Panc1 (cell line): ENCODE results near the gene EPS8L1. TPM values are rescaled to one million over a fixed set of nuclear protein-coding genes. Genes with fewer than 3 reads are reported as not detected.

Source experiments
- ATAC-seq: fragments of 200-7000 bp; cut with Tn5 transposase; 2 replicates; pipeline ENCODE4 v1.9.1; 2020; ENCODE audit warnings: mild to moderate bottlenecking, moderate library complexity
- BruUV-seq: library from RNA; stranded (reverse); fragments of 400-500 nt; replicated peaks from 2 replicates; lab custom pipeline; 2021; lab: Mats Ljungman, UMichigan
- CTCF ChIA-PET: fragments of 300-600 bp; sonication (Branson Sonifier 250); formaldehyde crosslinking; loops from one replicate; lab custom pipeline; 2022; ENCODE audit warnings: antibody characterized with exemption; lab: Charles Lee
- POLR2A ChIA-PET: fragments of 300-600 bp; sonication (Branson Sonifier 250); formaldehyde crosslinking; loops from one replicate; lab custom pipeline; 2022; ENCODE audit warnings: antibody characterized with exemption; lab: Charles Lee
- DNase-seq: peaks from one replicate; pipeline ENCODE4 v3.0.0-alpha.2; 2010; ENCODE audit warnings: low read depth, low spot score
- H3K27ac ChIP-seq: 2 replicates; pipeline ENCODE4 v1.5.1; 2011; ENCODE audit warnings: mild to moderate bottlenecking, low read length, inconsistent platforms
- H3K27me3 ChIP-seq: fragments of 200-500 bp; sonication (Bioruptor generic); 2 replicates; pipeline ENCODE4 v1.6.0; 2014; ENCODE audit warnings: low read length, inconsistent platforms; ENCODE audit not compliant: control insufficient read depth, insufficient read depth
- H3K36me3 ChIP-seq: fragments of 200-500 bp; sonication (Bioruptor generic); 2 replicates; pipeline ENCODE4 v1.5.1; 2014; ENCODE audit warnings: inconsistent platforms, mild to moderate bottlenecking, low read length, moderate library complexity; ENCODE audit not compliant: control insufficient read depth, insufficient read depth
- H3K4me1 ChIP-seq: 2 replicates; pipeline ENCODE4 v1.5.1; 2011; ENCODE audit warnings: inconsistent platforms, mild to moderate bottlenecking, low read length, moderate library complexity; ENCODE audit not compliant: control insufficient read depth, insufficient read depth
- H3K4me3 ChIP-seq, 2 experiments: 2 replicates each; pipeline ENCODE4 v1.5.1; 2011 to 2012; ENCODE audit warnings: low read depth in 2 of 2, low read length in 2 of 2, mild to moderate bottlenecking in 2 of 2, inconsistent platforms in 1 of 2, moderate library complexity in 1 of 2
- H3K9me3 ChIP-seq: fragments of 200-500 bp; sonication (Bioruptor generic); 2 replicates; pipeline ENCODE4 v1.5.1; 2014; ENCODE audit warnings: low read depth, mild to moderate bottlenecking, inconsistent platforms, low read length, moderate library complexity; ENCODE audit not compliant: control insufficient read depth, insufficient read depth
- POLR2AphosphoS5 ChIP-seq: IDR thresholded peaks from 2 replicates; pipeline ENCODE4 v1.6.1; 2012; ENCODE audit warnings: mild to moderate bottlenecking, low read depth, low read length, moderate library complexity
- SIN3A ChIP-seq: IDR thresholded peaks from 2 replicates; pipeline ENCODE4 v1.6.1; 2012; ENCODE audit warnings: low read depth, mild to moderate bottlenecking, low read length, moderate library complexity, borderline replicate concordance; ENCODE audit not compliant: insufficient read depth
- TCF7L2 ChIP-seq: IDR thresholded peaks from 2 replicates; pipeline ENCODE4 v1.6.1; 2011; ENCODE audit warnings: mild to moderate bottlenecking, low read depth, low read length, inconsistent platforms
- in situ Hi-C: cut with HindIII; loops from 2 replicates; pipeline ENCODE4 v1.10.0; 2016; ENCODE audit warnings: low sequenced_read_pairs, low pct_unique_long_range_greater_than_20kb
- intact Hi-C: fragments of 100-400 bp; cut with micrococcal nuclease; formaldehyde crosslinking; loops from one replicate; pipeline ENCODE4 v1.10.0; 2022; ENCODE audit not compliant: unreplicated experiment
- total RNA-seq: library from RNA; stranded (reverse); gene quantifications from one replicate; pipeline ENCODE4 v1.2.1, GENCODE V29; 2021; ENCODE audit not compliant: unreplicated experiment
- TF ChIP-seq, protein P1 (sequence below): fragments of 450-650 bp; IDR thresholded peaks from 2 replicates; pipeline ENCODE4 v1.5.1; 2017; ENCODE audit warnings: mild to moderate bottlenecking
- TF ChIP-seq, protein P2 (sequence below), 2 experiments: IDR thresholded peaks; 2 replicates each; pipeline ENCODE4 v1.6.1; 2011 to 2012; ENCODE audit warnings: low read depth in 2 of 2, control low read depth in 1 of 2, low read length in 1 of 2, mild to moderate bottlenecking in 1 of 2, moderate library complexity in 1 of 2; ENCODE audit not compliant: insufficient read depth in 1 of 2

EPS8L1 gene
- total RNA-seq, 1 experiment from 2014 or later: 11.0 TPM

DNA sequence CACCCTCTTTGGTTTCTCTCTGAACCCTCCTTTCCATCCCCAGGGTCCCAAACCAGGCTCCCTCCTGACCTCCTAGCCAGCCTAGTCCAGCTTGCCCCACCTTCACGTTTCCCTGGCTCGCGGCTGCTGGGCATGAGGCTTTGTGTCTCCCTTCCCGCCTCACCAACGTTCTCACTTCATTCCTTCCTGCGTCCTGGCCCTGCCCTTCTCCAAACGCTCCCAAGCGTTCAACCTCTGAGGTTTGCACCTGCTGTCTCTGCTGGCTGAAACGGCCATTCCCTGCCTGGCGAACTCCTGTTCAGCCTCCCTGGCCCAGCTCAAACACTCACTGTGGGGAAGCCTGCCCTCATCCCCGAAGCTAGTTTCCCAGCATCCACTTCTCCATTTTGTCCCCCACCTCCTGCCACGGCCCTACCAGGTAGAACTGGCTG lies 12.4 kb downstream of the EPS8L1 start:
- no peak overlapping the region for H3K27ac ChIP-seq
- ChIA-PET POLR2A (no interaction called here), CTCF (interaction anchor here (0.6 to 0.8 kb wide), 3 partner anchors 8 to 424 kb away, joined by 3 to 7 read pairs (median 4); no protein-coding TSS in a partner anchor)
- intact Hi-C loops: no loop called here
- no peak for ATAC-seq
- no peak for DNase-seq
- peaks cover 14% of the 10 kb centered on the region; the same call in 1 of the 2 replicates for H3K4me1 ChIP-seq
- peaks cover 2% of the 10 kb centered on the region; the same call in 1 of the 2 replicates for H3K36me3 ChIP-seq
- in situ Hi-C loops: no loop called here
- H3K9me3 ChIP-seq: no peaks in the 10 kb centered on the region
- H3K27me3 ChIP-seq: no peaks in the 10 kb centered on the region
- no peak overlapping the region for H3K4me3 ChIP-seq
- BruUV-seq: no TSS peak
- TF ChIP-seq TCF7L2: no peak
- TF ChIP-seq POLR2AphosphoS5: no peak
- TF ChIP-seq, protein P1, sequence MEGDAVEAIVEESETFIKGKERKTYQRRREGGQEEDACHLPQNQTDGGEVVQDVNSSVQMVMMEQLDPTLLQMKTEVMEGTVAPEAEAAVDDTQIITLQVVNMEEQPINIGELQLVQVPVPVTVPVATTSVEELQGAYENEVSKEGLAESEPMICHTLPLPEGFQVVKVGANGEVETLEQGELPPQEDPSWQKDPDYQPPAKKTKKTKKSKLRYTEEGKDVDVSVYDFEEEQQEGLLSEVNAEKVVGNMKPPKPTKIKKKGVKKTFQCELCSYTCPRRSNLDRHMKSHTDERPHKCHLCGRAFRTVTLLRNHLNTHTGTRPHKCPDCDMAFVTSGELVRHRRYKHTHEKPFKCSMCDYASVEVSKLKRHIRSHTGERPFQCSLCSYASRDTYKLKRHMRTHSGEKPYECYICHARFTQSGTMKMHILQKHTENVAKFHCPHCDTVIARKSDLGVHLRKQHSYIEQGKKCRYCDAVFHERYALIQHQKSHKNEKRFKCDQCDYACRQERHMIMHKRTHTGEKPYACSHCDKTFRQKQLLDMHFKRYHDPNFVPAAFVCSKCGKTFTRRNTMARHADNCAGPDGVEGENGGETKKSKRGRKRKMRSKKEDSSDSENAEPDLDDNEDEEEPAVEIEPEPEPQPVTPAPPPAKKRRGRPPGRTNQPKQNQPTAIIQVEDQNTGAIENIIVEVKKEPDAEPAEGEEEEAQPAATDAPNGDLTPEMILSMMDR: no peak
- TF ChIP-seq, protein P2, sequence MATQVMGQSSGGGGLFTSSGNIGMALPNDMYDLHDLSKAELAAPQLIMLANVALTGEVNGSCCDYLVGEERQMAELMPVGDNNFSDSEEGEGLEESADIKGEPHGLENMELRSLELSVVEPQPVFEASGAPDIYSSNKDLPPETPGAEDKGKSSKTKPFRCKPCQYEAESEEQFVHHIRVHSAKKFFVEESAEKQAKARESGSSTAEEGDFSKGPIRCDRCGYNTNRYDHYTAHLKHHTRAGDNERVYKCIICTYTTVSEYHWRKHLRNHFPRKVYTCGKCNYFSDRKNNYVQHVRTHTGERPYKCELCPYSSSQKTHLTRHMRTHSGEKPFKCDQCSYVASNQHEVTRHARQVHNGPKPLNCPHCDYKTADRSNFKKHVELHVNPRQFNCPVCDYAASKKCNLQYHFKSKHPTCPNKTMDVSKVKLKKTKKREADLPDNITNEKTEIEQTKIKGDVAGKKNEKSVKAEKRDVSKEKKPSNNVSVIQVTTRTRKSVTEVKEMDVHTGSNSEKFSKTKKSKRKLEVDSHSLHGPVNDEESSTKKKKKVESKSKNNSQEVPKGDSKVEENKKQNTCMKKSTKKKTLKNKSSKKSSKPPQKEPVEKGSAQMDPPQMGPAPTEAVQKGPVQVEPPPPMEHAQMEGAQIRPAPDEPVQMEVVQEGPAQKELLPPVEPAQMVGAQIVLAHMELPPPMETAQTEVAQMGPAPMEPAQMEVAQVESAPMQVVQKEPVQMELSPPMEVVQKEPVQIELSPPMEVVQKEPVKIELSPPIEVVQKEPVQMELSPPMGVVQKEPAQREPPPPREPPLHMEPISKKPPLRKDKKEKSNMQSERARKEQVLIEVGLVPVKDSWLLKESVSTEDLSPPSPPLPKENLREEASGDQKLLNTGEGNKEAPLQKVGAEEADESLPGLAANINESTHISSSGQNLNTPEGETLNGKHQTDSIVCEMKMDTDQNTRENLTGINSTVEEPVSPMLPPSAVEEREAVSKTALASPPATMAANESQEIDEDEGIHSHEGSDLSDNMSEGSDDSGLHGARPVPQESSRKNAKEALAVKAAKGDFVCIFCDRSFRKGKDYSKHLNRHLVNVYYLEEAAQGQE (IDR thresholded peaks at IDR 0.05; ENCODE audit: insufficient read depth in 1 of 2, low read depth in 2 of 2, low read length in 1 of 2): no peak
- TF ChIP-seq SIN3A: no peak

DNA sequence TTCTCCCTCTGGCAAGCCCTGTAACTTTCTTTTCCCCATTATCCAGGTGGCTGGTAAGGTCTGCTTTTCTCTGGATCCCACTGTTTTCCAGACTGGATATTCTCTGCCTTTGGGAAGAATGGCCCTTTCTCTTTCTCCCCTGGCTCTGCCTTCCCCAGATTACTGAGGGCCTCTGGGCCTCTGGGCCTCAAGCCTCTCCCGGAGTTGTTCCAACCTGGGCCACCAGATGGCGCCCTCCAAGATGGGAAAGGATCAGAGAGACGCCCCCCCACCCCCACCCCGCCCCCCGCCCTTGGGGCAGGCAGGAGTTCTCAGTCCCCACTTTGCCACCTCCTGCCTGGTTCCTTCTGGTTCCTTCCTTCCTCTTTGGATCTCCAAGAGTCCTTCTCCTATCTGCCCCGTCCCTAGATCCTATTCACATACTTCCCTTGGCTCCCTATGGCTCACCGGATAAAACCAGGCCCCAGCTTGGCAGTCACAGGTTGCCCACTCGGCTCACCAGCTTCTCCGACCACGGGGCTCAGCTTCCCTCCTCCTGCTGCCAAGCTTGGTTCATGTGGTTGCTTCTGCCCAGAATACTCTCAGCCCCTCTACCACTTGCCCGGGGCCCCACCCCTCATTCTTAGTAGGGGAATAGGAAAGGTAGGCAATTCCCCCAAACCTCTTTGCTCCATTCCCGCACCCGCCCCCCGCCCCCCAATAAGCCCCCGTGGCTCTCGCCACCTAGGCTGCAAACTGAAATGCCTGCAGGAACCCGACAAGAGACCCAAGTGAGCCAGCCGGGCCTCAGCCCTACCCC lies 13.1 kb downstream of the EPS8L1 start:
- H3K36me3 ChIP-seq: peaks cover 2% of the 10 kb centered on the region; the same call in 1 of the 2 replicates
- TF ChIP-seq, protein P1: peak; percentile 97
- no peak for TF ChIP-seq SIN3A
- TF ChIP-seq POLR2AphosphoS5: no peak
- TF ChIP-seq, protein P2 (IDR thresholded peaks at IDR 0.05; ENCODE audit: insufficient read depth in 1 of 2, low read depth in 2 of 2, low read length in 1 of 2): no peak
- TF ChIP-seq TCF7L2: no peak
- ATAC-seq (peak; percentile 60), DNase-seq (no peak)
- H3K9me3 ChIP-seq: no peaks in the 10 kb centered on the region
- intact Hi-C loops (no loop called here), in situ Hi-C loops (no loop called here)
- POLR2A ChIA-PET: interaction anchor here (0.5 kb wide), 1 partner anchor 516 kb away, joined by 3 read pairs; no protein-coding TSS in a partner anchor
- H3K27ac ChIP-seq: no peak overlapping the region
- H3K4me1 ChIP-seq: peaks cover 14% of the 10 kb centered on the region; the same call in 1 of the 2 replicates
- no TSS peak for BruUV-seq
- CTCF ChIA-PET: interaction anchor here (0.6 to 0.8 kb wide), 3 partner anchors 9 to 423 kb away, joined by 3 to 7 read pairs (median 4); no protein-coding TSS in a partner anchor
- H3K4me3 ChIP-seq: no peak overlapping the region
- H3K27me3 ChIP-seq: no peaks in the 10 kb centered on the region
